Stimulated activated naive CD8-positive, alpha-beta T cell treated with anti-CD3 and anti-CD28 coated beads, Interleukin-15, amount 100 ng/mL, for 72 hours (primary cell): ENCODE results near the gene SEC24D.

Source experiments
- ATAC-seq: fragments of 150-1000 bp; cut with Tn5 transposase; 2 replicates; pipeline ENCODE4 v1.10.0; 2021; ENCODE audit warnings: mild to moderate bottlenecking, moderate library complexity
- DNase-seq, 2 donors: peaks; one replicate each; pipeline ENCODE4 v3.0.0; 2021 to 2022
- H3K27ac Mint-ChIP-seq, 2 donors: one replicate each; pipeline ENCODE4 v1.8.0; 2022; ENCODE audit warnings: mild to moderate bottlenecking in 2 of 2, mixed read lengths in 2 of 2, moderate library complexity in 2 of 2
- H3K27me3 Mint-ChIP-seq: one replicate; pipeline ENCODE4 v1.8.0; 2022; ENCODE audit warnings: mixed read lengths
- H3K4me1 Mint-ChIP-seq: one replicate; pipeline ENCODE4 v1.8.0; 2022; ENCODE audit warnings: mild to moderate bottlenecking, mixed read lengths
- H3K4me3 Mint-ChIP-seq, 2 donors: one replicate each; pipeline ENCODE4 v1.8.0; 2022; ENCODE audit warnings: mild to moderate bottlenecking in 2 of 2, mixed read lengths in 2 of 2, moderate library complexity in 1 of 2
- H3K9me3 Mint-ChIP-seq, 2 donors: one replicate each; pipeline ENCODE4 v1.8.0; 2022; ENCODE audit warnings: mixed read lengths in 2 of 2

Gene SEC24D

GRCh38 chr4:118849867-118850487 is 14.1 kb upstream of the SEC24D start:
- H3K27me3 Mint-ChIP-seq: peaks cover 15% of the 10 kb centered on the region
- DNase-seq (no peak), ATAC-seq (peak; percentile 23)
- H3K4me1 Mint-ChIP-seq: peaks cover 16% of the 10 kb centered on the region
- peak overlapping the region; percentile 97 to 99 for H3K27ac Mint-ChIP-seq
- peak overlapping the region; percentile 90 to 99 for H3K4me3 Mint-ChIP-seq
- H3K9me3 Mint-ChIP-seq: peaks cover 0 to 9% of the 10 kb centered on the region in 2 donors

- no peak for DNase-seq
- ATAC-seq: no peak
- peaks cover 16% of the 10 kb centered on the region for H3K4me1 Mint-ChIP-seq
- H3K27me3 Mint-ChIP-seq: peaks cover 15% of the 10 kb centered on the region
- H3K9me3 Mint-ChIP-seq: peaks cover 0 to 9% of the 10 kb centered on the region in 2 donors
- no peak overlapping the region for H3K27ac Mint-ChIP-seq
- H3K4me3 Mint-ChIP-seq: no peak overlapping the region
Observed at GRCh38 chr4:118848901-118849300, 13.0 kb upstream of the SEC24D start.

GRCh38 chr4:118848242-118848641 is 12.3 kb upstream of the SEC24D start:
- no peak overlapping the region for H3K27ac Mint-ChIP-seq
- peaks cover 16% of the 10 kb centered on the region for H3K4me1 Mint-ChIP-seq
- H3K4me3 Mint-ChIP-seq: no peak overlapping the region
- no peak for DNase-seq
- peaks cover 15% of the 10 kb centered on the region for H3K27me3 Mint-ChIP-seq
- H3K9me3 Mint-ChIP-seq: peaks cover 0 to 9% of the 10 kb centered on the region in 2 donors
- ATAC-seq: no peak

GRCh38 chr4:118846979-118847378 is 11.1 kb upstream of the SEC24D start:
- H3K9me3 Mint-ChIP-seq: peaks cover 0 to 9% of the 10 kb centered on the region in 2 donors
- H3K27me3 Mint-ChIP-seq: peaks cover 15% of the 10 kb centered on the region
- no peak overlapping the region for H3K27ac Mint-ChIP-seq
- H3K4me1 Mint-ChIP-seq: peaks cover 16% of the 10 kb centered on the region
- no peak overlapping the region for H3K4me3 Mint-ChIP-seq
- no peak for DNase-seq
- ATAC-seq: no peak

- Mint-ChIP-seq H3K9me3 (peaks cover 0 to 8% of the 10 kb centered on the region in 2 donors), H3K27ac (no peak overlapping the region), H3K27me3 (peaks cover 15% of the 10 kb centered on the region), H3K4me3 (no peak overlapping the region), H3K4me1 (peaks cover 9% of the 10 kb centered on the region)
- DNase-seq (no peak), ATAC-seq (no peak)
Observed at GRCh38 chr4:118845552-118846050, 9.7 kb upstream of the SEC24D start.

GRCh38 chr4:118843237-118843636 is 7.3 kb upstream of the SEC24D start:
- DNase-seq (no peak), ATAC-seq (no peak)
- Mint-ChIP-seq H3K4me1 (no peaks in the 10 kb centered on the region), H3K27me3 (peaks cover 14% of the 10 kb centered on the region), H3K27ac (no peak overlapping the region), H3K4me3 (no peak overlapping the region), H3K9me3 (no peaks in the 10 kb centered on the region)

GRCh38 chr4:118842055-118842454 is 6.1 kb upstream of the SEC24D start:
- H3K9me3 Mint-ChIP-seq: no peaks in the 10 kb centered on the region
- no peak overlapping the region for H3K4me3 Mint-ChIP-seq
- H3K27ac Mint-ChIP-seq: no peak overlapping the region
- peaks cover 8% of the 10 kb centered on the region for H3K27me3 Mint-ChIP-seq
- ATAC-seq: no peak
- no peaks in the 10 kb centered on the region for H3K4me1 Mint-ChIP-seq
- DNase-seq: no peak

GRCh38 chr4:118839221-118839927 is 3.4 kb upstream of the SEC24D start:
- no peaks in the 10 kb centered on the region for H3K9me3 Mint-ChIP-seq
- peaks cover 6% of the 10 kb centered on the region for H3K4me1 Mint-ChIP-seq
- H3K4me3 Mint-ChIP-seq: no peak overlapping the region
- DNase-seq (no peak), ATAC-seq (no peak)
- H3K27me3 Mint-ChIP-seq: no peaks in the 10 kb centered on the region
- no peak overlapping the region for H3K27ac Mint-ChIP-seq

GRCh38 chr4:118837121-118837507 is 1.2 kb upstream of the SEC24D start:
- Mint-ChIP-seq H3K9me3 (no peaks in the 10 kb centered on the region), H3K4me3 (no peak overlapping the region), H3K27me3 (no peaks in the 10 kb centered on the region), H3K27ac (no peak overlapping the region), H3K4me1 (peaks cover 6% of the 10 kb centered on the region)
- no peak for ATAC-seq
- no peak for DNase-seq

- Mint-ChIP-seq H3K9me3 (no peaks in the 10 kb centered on the region), H3K4me1 (peaks cover 6% of the 10 kb centered on the region), H3K4me3 (peak overlapping the region; percentile 89 to 98), H3K27ac (peak overlapping the region; percentile 98 to 99), H3K27me3 (no peaks in the 10 kb centered on the region)
- peak in 1 of 2 donors; percentile 43 for DNase-seq
- ATAC-seq: peak; percentile 79
Observed at GRCh38 chr4:118836301-118837120, 585 bp upstream of the SEC24D start.

- H3K4me1 Mint-ChIP-seq: peaks cover 6% of the 10 kb centered on the region
- peak overlapping the region; percentile 89 to 98 for H3K4me3 Mint-ChIP-seq
- ATAC-seq (peak; percentile 53), DNase-seq (peak; percentile 32 to 45)
- no peaks in the 10 kb centered on the region for H3K27me3 Mint-ChIP-seq
- H3K9me3 Mint-ChIP-seq: no peaks in the 10 kb centered on the region
- H3K27ac Mint-ChIP-seq: peak overlapping the region; percentile 68 to 91
Observed at GRCh38 chr4:118834960-118835569, 861 bp downstream of the SEC24D start.

- no peak for DNase-seq
- peak overlapping the region in 1 of 2 donors; percentile 28 for H3K4me3 Mint-ChIP-seq
- H3K9me3 Mint-ChIP-seq: no peaks in the 10 kb centered on the region
- peaks cover 6% of the 10 kb centered on the region for H3K4me1 Mint-ChIP-seq
- no peak for ATAC-seq
- H3K27me3 Mint-ChIP-seq: no peaks in the 10 kb centered on the region
- no peak overlapping the region for H3K27ac Mint-ChIP-seq
Observed at GRCh38 chr4:118834070-118834469, 1.9 kb downstream of the SEC24D start.

- H3K4me3 Mint-ChIP-seq: no peak overlapping the region
- no peaks in the 10 kb centered on the region for H3K27me3 Mint-ChIP-seq
- DNase-seq (no peak), ATAC-seq (no peak)
- peaks cover 12% of the 10 kb centered on the region for H3K4me1 Mint-ChIP-seq
- no peak overlapping the region for H3K27ac Mint-ChIP-seq
- no peaks in the 10 kb centered on the region for H3K9me3 Mint-ChIP-seq
Observed at GRCh38 chr4:118833192-118833820, 2.6 kb downstream of the SEC24D start.

GRCh38 chr4:118829107-118829506 is 6.8 kb downstream of the SEC24D start:
- DNase-seq (no peak), ATAC-seq (no peak)
- Mint-ChIP-seq H3K4me3 (no peak overlapping the region), H3K4me1 (peaks cover 22% of the 10 kb centered on the region), H3K9me3 (no peaks in the 10 kb centered on the region), H3K27me3 (no peaks in the 10 kb centered on the region), H3K27ac (no peak overlapping the region)
